GM23338 (cell line): ENCODE measurements around the gene TMEM238. TPM values are rescaled to one million over a fixed set of nuclear protein-coding genes. Genes with fewer than 3 reads are reported as not detected.
"Not testable (repeated sequence)": the region's sequence is repeated elsewhere in the genome, so short reads cannot be mapped to it uniquely, and the experiment has no call there.

Experiments
- ATAC-seq: fragments of 200-7000 bp; cut with Tn5 transposase; 3 replicates; pipeline ENCODE4 v1.9.1; 2020
- DNase-seq: peaks from one replicate; pipeline ENCODE4 v3.0.0-alpha.2; 2015; ENCODE audit warnings: low spot score
- H2AFZ ChIP-seq: fragments of 200-600 bp; sonication (generic); 2 replicates; pipeline ENCODE4 v1.8.0; 2016; ENCODE audit warnings: antibody characterized with exemption, mild to moderate bottlenecking, moderate library complexity
- H3F3A ChIP-seq: fragments of 200-600 bp; sonication (generic); replicated peaks from 2 replicates; pipeline ENCODE4 v1.8.0; 2017; ENCODE audit warnings: antibody characterized with exemption, mixed run types, low read depth
- H3K27ac ChIP-seq: fragments of 200-600 bp; sonication (generic); 2 replicates; pipeline ENCODE4 v1.6.1; 2016; ENCODE audit warnings: low read depth
- H3K27me3 ChIP-seq: fragments of 200-600 bp; sonication (generic); 2 replicates; pipeline ENCODE4 v1.8.0; 2016; ENCODE audit warnings: mild to moderate bottlenecking, mixed run types, moderate library complexity; ENCODE audit not compliant: insufficient read depth
- H3K36me3 ChIP-seq: fragments of 200-600 bp; sonication (generic); 2 replicates; pipeline ENCODE4 v1.8.0; 2016; ENCODE audit warnings: mild to moderate bottlenecking; ENCODE audit not compliant: insufficient read depth
- H3K4me1 ChIP-seq: fragments of 200-600 bp; sonication (generic); 2 replicates; pipeline ENCODE4 v1.8.0; 2016; ENCODE audit warnings: mild to moderate bottlenecking, moderate library complexity; ENCODE audit not compliant: insufficient read depth
- H3K4me2 ChIP-seq: fragments of 200-600 bp; sonication (generic); 2 replicates; pipeline ENCODE4 v1.7.1; 2017; ENCODE audit warnings: mixed run types
- H3K4me3 ChIP-seq: fragments of 200-600 bp; sonication (generic); 2 replicates; pipeline ENCODE4 v1.6.1; 2016; ENCODE audit warnings: mixed run types
- H3K79me2 ChIP-seq: fragments of 200-600 bp; sonication (generic); replicated peaks from 2 replicates; pipeline ENCODE4 v1.8.0; 2017; ENCODE audit warnings: mild to moderate bottlenecking; ENCODE audit not compliant: insufficient read depth
- H3K9me2 ChIP-seq: fragments of 200-600 bp; sonication (generic); 2 replicates; pipeline ENCODE4 v1.8.0; 2017; ENCODE audit not compliant: insufficient read depth
- H4K20me1 ChIP-seq: fragments of 200-600 bp; sonication (generic); replicated peaks from 2 replicates; pipeline ENCODE4 v1.8.0; 2017; ENCODE audit warnings: mild to moderate bottlenecking; ENCODE audit not compliant: insufficient read depth
- H3K27ac Mint-ChIP-seq: 2 replicates; pipeline ENCODE4 v1.8.0; 2020; ENCODE audit warnings: inconsistent platforms, mild to moderate bottlenecking, moderate library complexity, mixed read lengths
- H3K27me3 Mint-ChIP-seq: 3 replicates; pipeline ENCODE4 v1.8.0; 2022; ENCODE audit warnings: low read depth, mild to moderate bottlenecking, moderate library complexity, mixed read lengths, inconsistent platforms; ENCODE audit not compliant: insufficient read depth, poor library complexity
- H3K36me3 Mint-ChIP-seq: 3 replicates; pipeline ENCODE4 v1.8.0; 2021; ENCODE audit warnings: low read depth, mild to moderate bottlenecking, inconsistent platforms, moderate library complexity, mixed read lengths
- H3K4me1 Mint-ChIP-seq: 3 replicates; pipeline ENCODE4 v1.8.0; 2020; ENCODE audit warnings: mild to moderate bottlenecking, inconsistent platforms, mixed read lengths
- H3K4me3 Mint-ChIP-seq: 3 replicates; pipeline ENCODE4 v1.8.0; 2021; ENCODE audit warnings: moderate library complexity, mild to moderate bottlenecking, inconsistent platforms, mixed read lengths
- H3K9me3 Mint-ChIP-seq: 3 replicates; pipeline ENCODE4 v1.8.0; 2020; ENCODE audit warnings: moderate library complexity, mild to moderate bottlenecking, inconsistent platforms, mixed read lengths
- EZH2phosphoT487 ChIP-seq: fragments of 200-600 bp; sonication (generic); IDR thresholded peaks from one replicate; pipeline ENCODE4 v1.8.1; 2018; ENCODE audit warnings: antibody characterized with exemption; ENCODE audit not compliant: unreplicated experiment
- JUNB ChIP-seq: IDR thresholded peaks from one replicate; pipeline ENCODE4 v1.6.1; 2016; ENCODE audit warnings: antibody characterized with exemption; ENCODE audit not compliant: unreplicated experiment
- polyA plus RNA-seq: library from polyadenylated mRNA; unstranded; fragments of >200 nt; fragmentation: Nextera tagmentation; extraction: Ambion mirVana; gene quantifications from 2 replicates; pipeline ENCODE4 v1.2.1, GENCODE V29; 2016
- total RNA-seq: library from RNA; depleted of rRNA; stranded (reverse); fragments of >200 nt; shearing (Covaris generic); gene quantifications from 2 replicates; pipeline ENCODE4 v1.2.3, GENCODE V29; 2014
- TF ChIP-seq, protein P1 (sequence below): IDR thresholded peaks from one replicate; pipeline ENCODE4 v1.6.1; 2018; ENCODE audit warnings: antibody characterized with exemption; ENCODE audit not compliant: unreplicated experiment
- TF ChIP-seq, protein P2 (sequence below): IDR thresholded peaks from 2 replicates; pipeline ENCODE4 v1.6.1; 2016; ENCODE audit warnings: antibody characterized with exemption
- TF ChIP-seq, protein P3 (sequence below), 2 experiments: fragments of 200-600 bp in 1 of 2; sonication (generic) in 1 of 2; conservative IDR thresholded peaks; 2 replicates each; pipeline versions ENCODE4 v1.5.1 to v1.6.1; 2016 to 2017; ENCODE audit warnings: antibody characterized with exemption in 2 of 2, low read depth in 2 of 2, mild to moderate bottlenecking in 2 of 2, moderate library complexity in 1 of 2

Gene TMEM238
- total and polyA plus RNA-seq, 2 experiments from 2014 or later: 0.55 to 7.5 TPM

DNA sequence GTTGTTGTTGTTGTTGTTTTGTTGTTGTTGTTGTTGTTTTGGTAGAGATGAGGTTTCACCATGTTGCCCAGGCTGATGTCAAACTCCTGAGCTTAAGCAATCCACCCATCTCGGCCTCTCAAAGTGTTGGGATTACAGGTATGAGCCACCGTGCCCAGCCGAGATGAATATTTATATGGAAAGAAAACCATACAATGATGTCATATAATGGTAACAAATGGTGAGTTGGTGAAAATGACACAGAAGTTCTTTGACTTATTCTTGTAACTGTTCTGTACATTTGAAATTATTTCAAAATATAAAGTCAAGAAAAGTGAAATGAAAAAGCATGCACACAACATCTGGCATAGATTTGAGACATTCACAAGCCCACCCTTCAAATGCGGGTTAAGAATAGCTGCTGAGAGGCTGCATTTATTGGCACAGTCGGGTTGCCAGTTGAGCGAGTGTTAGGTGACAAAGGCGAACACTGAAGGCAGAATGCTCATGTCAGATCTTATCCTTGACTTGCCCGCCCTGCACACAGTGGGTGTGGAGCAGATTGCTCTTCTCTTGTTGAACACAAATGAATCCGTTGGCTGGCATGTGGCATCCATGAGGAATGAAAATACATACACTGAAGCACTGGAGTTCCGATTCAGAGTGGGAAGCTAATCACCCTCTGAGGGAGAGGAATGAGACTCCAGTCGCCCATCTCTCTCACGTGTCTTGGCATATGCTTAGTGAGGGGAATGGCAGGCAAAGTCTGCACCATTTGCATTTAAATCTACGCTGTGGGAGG is 39.3 kb upstream of the TMEM238 start (continued):
- TF ChIP-seq, protein P1, sequence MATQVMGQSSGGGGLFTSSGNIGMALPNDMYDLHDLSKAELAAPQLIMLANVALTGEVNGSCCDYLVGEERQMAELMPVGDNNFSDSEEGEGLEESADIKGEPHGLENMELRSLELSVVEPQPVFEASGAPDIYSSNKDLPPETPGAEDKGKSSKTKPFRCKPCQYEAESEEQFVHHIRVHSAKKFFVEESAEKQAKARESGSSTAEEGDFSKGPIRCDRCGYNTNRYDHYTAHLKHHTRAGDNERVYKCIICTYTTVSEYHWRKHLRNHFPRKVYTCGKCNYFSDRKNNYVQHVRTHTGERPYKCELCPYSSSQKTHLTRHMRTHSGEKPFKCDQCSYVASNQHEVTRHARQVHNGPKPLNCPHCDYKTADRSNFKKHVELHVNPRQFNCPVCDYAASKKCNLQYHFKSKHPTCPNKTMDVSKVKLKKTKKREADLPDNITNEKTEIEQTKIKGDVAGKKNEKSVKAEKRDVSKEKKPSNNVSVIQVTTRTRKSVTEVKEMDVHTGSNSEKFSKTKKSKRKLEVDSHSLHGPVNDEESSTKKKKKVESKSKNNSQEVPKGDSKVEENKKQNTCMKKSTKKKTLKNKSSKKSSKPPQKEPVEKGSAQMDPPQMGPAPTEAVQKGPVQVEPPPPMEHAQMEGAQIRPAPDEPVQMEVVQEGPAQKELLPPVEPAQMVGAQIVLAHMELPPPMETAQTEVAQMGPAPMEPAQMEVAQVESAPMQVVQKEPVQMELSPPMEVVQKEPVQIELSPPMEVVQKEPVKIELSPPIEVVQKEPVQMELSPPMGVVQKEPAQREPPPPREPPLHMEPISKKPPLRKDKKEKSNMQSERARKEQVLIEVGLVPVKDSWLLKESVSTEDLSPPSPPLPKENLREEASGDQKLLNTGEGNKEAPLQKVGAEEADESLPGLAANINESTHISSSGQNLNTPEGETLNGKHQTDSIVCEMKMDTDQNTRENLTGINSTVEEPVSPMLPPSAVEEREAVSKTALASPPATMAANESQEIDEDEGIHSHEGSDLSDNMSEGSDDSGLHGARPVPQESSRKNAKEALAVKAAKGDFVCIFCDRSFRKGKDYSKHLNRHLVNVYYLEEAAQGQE: no peak
- TF ChIP-seq, protein P2, sequence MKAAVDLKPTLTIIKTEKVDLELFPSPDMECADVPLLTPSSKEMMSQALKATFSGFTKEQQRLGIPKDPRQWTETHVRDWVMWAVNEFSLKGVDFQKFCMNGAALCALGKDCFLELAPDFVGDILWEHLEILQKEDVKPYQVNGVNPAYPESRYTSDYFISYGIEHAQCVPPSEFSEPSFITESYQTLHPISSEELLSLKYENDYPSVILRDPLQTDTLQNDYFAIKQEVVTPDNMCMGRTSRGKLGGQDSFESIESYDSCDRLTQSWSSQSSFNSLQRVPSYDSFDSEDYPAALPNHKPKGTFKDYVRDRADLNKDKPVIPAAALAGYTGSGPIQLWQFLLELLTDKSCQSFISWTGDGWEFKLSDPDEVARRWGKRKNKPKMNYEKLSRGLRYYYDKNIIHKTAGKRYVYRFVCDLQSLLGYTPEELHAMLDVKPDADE: no peak
- TF ChIP-seq, protein P3, sequence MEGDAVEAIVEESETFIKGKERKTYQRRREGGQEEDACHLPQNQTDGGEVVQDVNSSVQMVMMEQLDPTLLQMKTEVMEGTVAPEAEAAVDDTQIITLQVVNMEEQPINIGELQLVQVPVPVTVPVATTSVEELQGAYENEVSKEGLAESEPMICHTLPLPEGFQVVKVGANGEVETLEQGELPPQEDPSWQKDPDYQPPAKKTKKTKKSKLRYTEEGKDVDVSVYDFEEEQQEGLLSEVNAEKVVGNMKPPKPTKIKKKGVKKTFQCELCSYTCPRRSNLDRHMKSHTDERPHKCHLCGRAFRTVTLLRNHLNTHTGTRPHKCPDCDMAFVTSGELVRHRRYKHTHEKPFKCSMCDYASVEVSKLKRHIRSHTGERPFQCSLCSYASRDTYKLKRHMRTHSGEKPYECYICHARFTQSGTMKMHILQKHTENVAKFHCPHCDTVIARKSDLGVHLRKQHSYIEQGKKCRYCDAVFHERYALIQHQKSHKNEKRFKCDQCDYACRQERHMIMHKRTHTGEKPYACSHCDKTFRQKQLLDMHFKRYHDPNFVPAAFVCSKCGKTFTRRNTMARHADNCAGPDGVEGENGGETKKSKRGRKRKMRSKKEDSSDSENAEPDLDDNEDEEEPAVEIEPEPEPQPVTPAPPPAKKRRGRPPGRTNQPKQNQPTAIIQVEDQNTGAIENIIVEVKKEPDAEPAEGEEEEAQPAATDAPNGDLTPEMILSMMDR (conservative IDR thresholded peaks at IDR 0.05; ENCODE audit: low read depth in 2 of 2): no peak
- no peak for TF ChIP-seq JUNB
- no peak for TF ChIP-seq EZH2phosphoT487

DNA sequence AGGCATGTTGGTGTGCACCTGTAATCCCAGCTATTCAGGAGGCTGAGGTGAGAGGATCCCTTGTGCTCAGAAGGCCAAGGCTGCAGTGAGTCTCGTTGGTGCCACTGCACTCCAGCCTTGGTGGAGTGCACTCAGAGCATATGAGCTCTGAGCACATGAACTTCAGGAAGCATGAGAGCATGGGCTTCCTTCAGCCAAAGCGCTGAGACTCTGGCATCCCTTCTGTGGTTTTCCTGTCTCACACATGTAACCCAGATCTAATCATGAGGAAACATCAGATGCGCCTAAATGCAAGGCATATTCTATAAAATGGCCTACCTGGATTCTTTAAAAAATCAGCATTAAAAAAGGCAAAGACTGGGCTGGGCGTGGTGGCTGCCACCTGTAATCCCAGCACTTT is 37.2 kb upstream of the TMEM238 start:
- not testable (repeated sequence) for ATAC-seq, H3K4me3 ChIP-seq, H3K4me1 ChIP-seq, H3K4me1 Mint-ChIP-seq, H3K27ac Mint-ChIP-seq, H3F3A ChIP-seq, H3K27me3 ChIP-seq, H4K20me1 ChIP-seq, H3K27ac ChIP-seq, H3K9me2 ChIP-seq, H3K36me3 ChIP-seq, H3K4me3 Mint-ChIP-seq, H3K79me2 ChIP-seq, H2AFZ ChIP-seq, H3K36me3 Mint-ChIP-seq, H3K4me2 ChIP-seq, DNase-seq
- Mint-ChIP-seq H3K27me3 (peaks cover 14% of the 10 kb centered on the region), H3K9me3 (peaks cover 14% of the 10 kb centered on the region)
